ENCODE measurements around the gene PTPRN2. TPM values are rescaled to one million over a fixed set of nuclear protein-coding genes. Genes with fewer than 3 reads are reported as not detected.

The PTPRN2 gene
- total RNA-seq, 1 experiment from 2014 or later, result 1.1 TPM

GRCh38 chr7:158609313-158609974 is 21.8 kb upstream of the PTPRN2 start:
- Histone ChIP-seq H3K27ac (ENCODE audit: low read length) (no peak overlapping the region), H3K27me3 (ENCODE audit: control insufficient read depth, insufficient read depth, low read length) (no peaks in the 10 kb centered on the region), H3K4me1 (ENCODE audit: control insufficient read depth, insufficient read depth, low read length) (no peaks in the 10 kb centered on the region), H3K9me3 (ENCODE audit: control insufficient read depth, insufficient read depth, low read depth, low read length) (no peaks in the 10 kb centered on the region), H3K4me3 (ENCODE audit: low read depth in 2 of 2, low read length in 2 of 2) (no peak overlapping the region), H3K36me3 (ENCODE audit: control insufficient read depth, insufficient read depth, low read length) (no peaks in the 10 kb centered on the region)
- DNase-seq (ENCODE audit: low read depth, low spot score), result no peak
- in situ Hi-C loops (cut with HindIII; ENCODE audit: low pct_unique_long_range_greater_than_20kb, low sequenced_read_pairs), result no loop called here
- no peak for ATAC-seq
- intact Hi-C loops (cut with micrococcal nuclease; ENCODE audit: unreplicated experiment), result no loop called here
- ChIA-PET CTCF (no interaction called here), POLR2A (no interaction called here)
- no TSS peak for BruUV-seq (replicated peaks)
- no peak for TF ChIP-seq POLR2AphosphoS5 (IDR thresholded peaks at IDR 0.05; ENCODE audit: low read depth, low read length)
- TF ChIP-seq TCF7L2 (IDR thresholded peaks at IDR 0.05; ENCODE audit: low read depth, low read length), result no peak
- no peak for TF ChIP-seq CTCF (IDR thresholded peaks at IDR 0.05)
- TF ChIP-seq SIN3A (IDR thresholded peaks at IDR 0.05; ENCODE audit: borderline replicate concordance, insufficient read depth, low read depth, low read length), result no peak
- no peak for TF ChIP-seq REST (IDR thresholded peaks at IDR 0.05; ENCODE audit: insufficient read depth in 1 of 2, low read depth in 2 of 2, low read length in 1 of 2)

GRCh38 chr7:158607563-158607962 is 19.9 kb upstream of the PTPRN2 start:
- H3K4me3 ChIP-seq (ENCODE audit: low read depth in 2 of 2, low read length in 2 of 2), result no peak overlapping the region
- in situ Hi-C loops (cut with HindIII; ENCODE audit: low pct_unique_long_range_greater_than_20kb, low sequenced_read_pairs) (no loop called here), intact Hi-C loops (cut with micrococcal nuclease; ENCODE audit: unreplicated experiment) (no loop called here)
- DNase-seq (ENCODE audit: low read depth, low spot score) (no peak), ATAC-seq (no peak)
- POLR2A ChIA-PET, result no interaction called here
- TF ChIP-seq TCF7L2 (IDR thresholded peaks at IDR 0.05; ENCODE audit: low read depth, low read length) (no peak), POLR2AphosphoS5 (IDR thresholded peaks at IDR 0.05; ENCODE audit: low read depth, low read length) (no peak), CTCF (IDR thresholded peaks at IDR 0.05) (no peak), SIN3A (IDR thresholded peaks at IDR 0.05; ENCODE audit: borderline replicate concordance, insufficient read depth, low read depth, low read length) (no peak), REST (IDR thresholded peaks at IDR 0.05; ENCODE audit: insufficient read depth in 1 of 2, low read depth in 2 of 2, low read length in 1 of 2) (no peak)
- no peak overlapping the region for H3K27ac ChIP-seq (ENCODE audit: low read length)
- no peaks in the 10 kb centered on the region for H3K9me3 ChIP-seq (ENCODE audit: control insufficient read depth, insufficient read depth, low read depth, low read length)
- no peaks in the 10 kb centered on the region for H3K4me1 ChIP-seq (ENCODE audit: control insufficient read depth, insufficient read depth, low read length)
- BruUV-seq (replicated peaks), result no TSS peak
- CTCF ChIA-PET, result no interaction called here
- H3K27me3 ChIP-seq (ENCODE audit: control insufficient read depth, insufficient read depth, low read length), result no peaks in the 10 kb centered on the region
- no peaks in the 10 kb centered on the region for H3K36me3 ChIP-seq (ENCODE audit: control insufficient read depth, insufficient read depth, low read length)
